ENCODE measurements around the gene ACVR2B. TPM values are rescaled to one million over a fixed set of nuclear protein-coding genes. Genes with fewer than 3 reads are reported as not detected.

ACVR2B gene
- total and polyA plus RNA-seq, 8 donors: 0.61 to 11.0 (median 1.7) TPM

GRCh38 chr3:38522002-38522401 lies 68.3 kb downstream of the ACVR2B start:
- Histone ChIP-seq H3K27ac (no peak overlapping the region), H3K4me1 (no peaks in the 10 kb centered on the region), H3K9me3 (no peaks in the 10 kb centered on the region), H3K27me3 (no peaks in the 10 kb centered on the region), H3K36me3 (peaks cover 14 to 64% (median 47%) of the 10 kb centered on the region in 4 donors), H3K4me3 (no peak overlapping the region)
- intact Hi-C loops (cut with DNase I; ENCODE audit: low total_unique reads): no loop called here
- TF ChIP-seq POLR2AphosphoS5 (IDR thresholded peaks at IDR 0.05): no peak
- no peak for TF ChIP-seq CTCF (IDR thresholded peaks at IDR 0.05)
- DNase-seq: no peak
- WGBS, 5 donors: 86 to 95% (median 93%) methylated on average over 6 of the region's 6 CpGs

GRCh38 chr3:38524141-38524739 lies 70.5 kb downstream of the ACVR2B start:
- Histone ChIP-seq H3K36me3 (peaks cover 14 to 72% (median 61%) of the 10 kb centered on the region in 4 donors), H3K9me3 (no peaks in the 10 kb centered on the region), H3K4me3 (no peak overlapping the region), H3K4me1 (no peaks in the 10 kb centered on the region), H3K27ac (no peak overlapping the region), H3K27me3 (no peaks in the 10 kb centered on the region)
- DNase-seq: no peak
- 93 to 96% (median 94%) methylated on average over 5 of the region's 5 CpGs for WGBS, 5 donors
- intact Hi-C loops (cut with DNase I; ENCODE audit: low total_unique reads): no loop called here
- TF ChIP-seq CTCF (IDR thresholded peaks at IDR 0.05) (no peak), POLR2A (IDR thresholded peaks at IDR 0.05) (no peak), POLR2AphosphoS5 (IDR thresholded peaks at IDR 0.05) (no peak), EP300 (IDR thresholded peaks at IDR 0.05) (no peak)

- no peaks in the 10 kb centered on the region for H3K27me3 ChIP-seq
- TF ChIP-seq POLR2A (IDR thresholded peaks at IDR 0.05): no peak
- TF ChIP-seq POLR2AphosphoS5 (IDR thresholded peaks at IDR 0.05): no peak
- TF ChIP-seq CTCF (IDR thresholded peaks at IDR 0.05): no peak
- TF ChIP-seq EP300 (IDR thresholded peaks at IDR 0.05): no peak
- intact Hi-C loops (cut with DNase I; ENCODE audit: low total_unique reads): loop anchor here (5.0 kb wide), 1 partner anchor 131 kb away; no protein-coding TSS in a partner anchor
- WGBS, 5 donors: 98 to 99% (median 98%) methylated on average over 5 to 14 of the region's 14 CpGs
- H3K9me3 ChIP-seq: no peaks in the 10 kb centered on the region
- H3K4me3 ChIP-seq: no peak overlapping the region
- no peaks in the 10 kb centered on the region for H3K4me1 ChIP-seq
- no peak for DNase-seq
- no peak overlapping the region for H3K27ac ChIP-seq
- peaks cover 14 to 81% (median 64%) of the 10 kb centered on the region in 4 donors for H3K36me3 ChIP-seq
Observed at GRCh38 chr3:38526792-38527191, 73.1 kb downstream of the ACVR2B start.

GRCh38 chr3:38528457-38528856 lies 74.8 kb downstream of the ACVR2B start:
- WGBS, 5 donors: 86 to 100% (median 97%) methylated on average over 1 of the region's 1 CpG; no CpG with 5 or more reads in 1 of the 5 donors
- Histone ChIP-seq H3K27ac (no peak overlapping the region), H3K9me3 (no peaks in the 10 kb centered on the region), H3K4me1 (no peaks in the 10 kb centered on the region), H3K4me3 (no peak overlapping the region), H3K36me3 (peaks cover 13 to 76% (median 52%) of the 10 kb centered on the region in 4 donors), H3K27me3 (no peaks in the 10 kb centered on the region)
- intact Hi-C loops (cut with DNase I; ENCODE audit: low total_unique reads): loop anchor here (5.0 kb wide), 1 partner anchor 129 kb away; no protein-coding TSS in a partner anchor
- TF ChIP-seq POLR2AphosphoS5 (IDR thresholded peaks at IDR 0.05) (no peak), POLR2A (IDR thresholded peaks at IDR 0.05) (no peak), CTCF (IDR thresholded peaks at IDR 0.05) (no peak), EP300 (IDR thresholded peaks at IDR 0.05) (no peak)
- no peak for DNase-seq

Measured in stomach (tissue), 9 donors.